ENCODE data around the gene STXBP5L. TPM values are rescaled to one million over a fixed set of nuclear protein-coding genes. Genes with fewer than 3 reads are reported as not detected.
"Not testable (repeated sequence)": the region's sequence is repeated elsewhere in the genome, so short reads cannot be mapped to it uniquely, and the experiment has no call there.

The STXBP5L gene
- total RNA-seq, 1 donor from 2014 or later = 3.0 TPM

GRCh38 chr3:121362035-121362734 is 454.2 kb downstream of the STXBP5L start:
- H3K36me3 Mint-ChIP-seq (ENCODE audit: low read depth) = peaks cover 5% of the 10 kb centered on the region
- no peak for TF ChIP-seq CTCF (conservative IDR thresholded peaks at IDR 0.05)
- no peak overlapping the region for H3K27ac Mint-ChIP-seq (ENCODE audit: unreplicated experiment)
- H3K27me3 Mint-ChIP-seq (ENCODE audit: low read depth) = no peaks in the 10 kb centered on the region
- H3K4me3 Mint-ChIP-seq = no peak overlapping the region
- H3K4me1 Mint-ChIP-seq = no peaks in the 10 kb centered on the region
- peaks cover 8% of the 10 kb centered on the region for H3K9me3 Mint-ChIP-seq
- DNase-seq (ENCODE audit: low read depth, low spot score) = no peak

GRCh38 chr3:121388308-121388707 is 480.3 kb downstream of the STXBP5L start:
- not testable (repeated sequence) for H3K27me3 Mint-ChIP-seq (ENCODE audit: low read depth); H3K27ac Mint-ChIP-seq (ENCODE audit: unreplicated experiment); DNase-seq (ENCODE audit: low read depth, low spot score); H3K4me1 Mint-ChIP-seq; H3K4me3 Mint-ChIP-seq
- peaks cover 18% of the 10 kb centered on the region for H3K36me3 Mint-ChIP-seq (ENCODE audit: low read depth)
- H3K9me3 Mint-ChIP-seq = peaks cover 21% of the 10 kb centered on the region

- H3K36me3 Mint-ChIP-seq (ENCODE audit: low read depth); H3K27me3 Mint-ChIP-seq (ENCODE audit: low read depth); H3K27ac Mint-ChIP-seq (ENCODE audit: unreplicated experiment); H3K4me3 Mint-ChIP-seq; H3K4me1 Mint-ChIP-seq; DNase-seq (ENCODE audit: low read depth, low spot score): not testable (repeated sequence)
- peaks cover 12% of the 10 kb centered on the region for H3K9me3 Mint-ChIP-seq
These were observed 488.0 kb downstream of the STXBP5L start for GRCh38 chr3:121395967-121396366.

- H3K36me3 Mint-ChIP-seq (ENCODE audit: low read depth); H3K4me1 Mint-ChIP-seq; H3K9me3 Mint-ChIP-seq; H3K4me3 Mint-ChIP-seq; H3K27me3 Mint-ChIP-seq (ENCODE audit: low read depth); DNase-seq (ENCODE audit: low read depth, low spot score); H3K27ac Mint-ChIP-seq (ENCODE audit: unreplicated experiment): not testable (repeated sequence)
These were observed 490.0 kb downstream of the STXBP5L start for GRCh38 chr3:121398051-121398450.

GRCh38 chr3:121399820-121400219 is 491.8 kb downstream of the STXBP5L start:
- H3K36me3 Mint-ChIP-seq (ENCODE audit: low read depth) = peaks cover 2% of the 10 kb centered on the region
- no peak for DNase-seq (ENCODE audit: low read depth, low spot score)
- no peak overlapping the region for H3K27ac Mint-ChIP-seq (ENCODE audit: unreplicated experiment)
- H3K4me3 Mint-ChIP-seq = no peak overlapping the region
- H3K9me3 Mint-ChIP-seq = no peaks in the 10 kb centered on the region
- TF ChIP-seq CTCF (conservative IDR thresholded peaks at IDR 0.05) = no peak
- H3K27me3 Mint-ChIP-seq (ENCODE audit: low read depth) = no peaks in the 10 kb centered on the region
- H3K4me1 Mint-ChIP-seq = no peaks in the 10 kb centered on the region

GRCh38 chr3:121405631-121406030 is 497.6 kb downstream of the STXBP5L start:
- no peaks in the 10 kb centered on the region for H3K9me3 Mint-ChIP-seq
- H3K27ac Mint-ChIP-seq (ENCODE audit: unreplicated experiment) = no peak overlapping the region
- no peak for TF ChIP-seq CTCF (conservative IDR thresholded peaks at IDR 0.05)
- H3K27me3 Mint-ChIP-seq (ENCODE audit: low read depth) = no peaks in the 10 kb centered on the region
- no peaks in the 10 kb centered on the region for H3K36me3 Mint-ChIP-seq (ENCODE audit: low read depth)
- H3K4me3 Mint-ChIP-seq = no peak overlapping the region
- no peak for DNase-seq (ENCODE audit: low read depth, low spot score)
- H3K4me1 Mint-ChIP-seq = no peaks in the 10 kb centered on the region

- Mint-ChIP-seq H3K4me3 (no peak overlapping the region), H3K9me3 (no peaks in the 10 kb centered on the region), H3K27me3 (ENCODE audit: low read depth) (no peaks in the 10 kb centered on the region), H3K36me3 (ENCODE audit: low read depth) (no peaks in the 10 kb centered on the region), H3K27ac (ENCODE audit: unreplicated experiment) (no peak overlapping the region), H3K4me1 (no peaks in the 10 kb centered on the region)
- no peak for DNase-seq (ENCODE audit: low read depth, low spot score)
- TF ChIP-seq CTCF (conservative IDR thresholded peaks at IDR 0.05) = no peak
These were observed 503.5 kb downstream of the STXBP5L start for GRCh38 chr3:121411523-121411922.
